ENCODE results near the gene CAMTA1. TPM values are rescaled to one million over a fixed set of nuclear protein-coding genes. Genes with fewer than 3 reads are reported as not detected.

Gene CAMTA1
- total RNA-seq, 1 experiment from 2014 or later = 69.5 TPM

DNA sequence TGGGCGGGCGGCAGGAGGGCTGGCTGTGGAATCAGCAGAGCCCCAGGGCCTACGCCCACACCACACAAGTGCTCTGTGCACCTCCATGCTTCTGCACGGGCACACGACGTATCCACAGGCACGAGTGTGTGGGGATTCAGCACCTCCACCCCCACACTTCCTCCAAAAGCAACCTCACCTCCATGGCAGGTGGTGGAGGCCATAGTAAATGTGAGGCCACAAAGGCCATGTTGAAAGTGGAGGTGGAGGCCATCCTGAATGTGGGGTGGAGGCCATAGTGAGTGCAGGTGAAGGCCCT is 860.4 kb downstream of the CAMTA1 start:
- ChIA-PET POLR2A (no interaction called here), RAD21 (ENCODE audit: low non-redundant PET in 1 of 2, low total read pairs in 2 of 2, uncharacterized antibody in 2 of 2, unreplicated experiment in 2 of 2) (no interaction called here), CTCF (interaction anchor here (0.9 kb wide), 1 partner anchor 106 kb away, joined by 3 read pairs; no protein-coding TSS in a partner anchor)
- no TSS peak for BruUV-seq (replicated peaks)
- no peak overlapping the region for H3K9ac ChIP-seq (ENCODE audit: low read length)
- H3K9me2 ChIP-seq (ENCODE audit: insufficient read depth) = no peaks in the 10 kb centered on the region
- H3K9me3 ChIP-seq (ENCODE audit: control insufficient read depth in 1 of 2, insufficient read depth in 1 of 2, low read depth in 1 of 2, low read length in 2 of 2) = no peaks in the 10 kb centered on the region
- intact Hi-C loops (cut with micrococcal nuclease) = loop anchor here (10.0 kb wide), 2 partner anchors 851 to 921 kb away; no protein-coding TSS in a partner anchor
- no peak for ATAC-seq
- no peak overlapping the region for H3K4me3 ChIP-seq (replicated peaks in 1 of 2; ENCODE audit: low read depth in 1 of 2, low read length in 2 of 2)
- H4K20me1 ChIP-seq (ENCODE audit: insufficient read depth) = no peaks in the 10 kb centered on the region
- 0 out of 4 replicates have a peak, but pooled peaks cover 0 to 2% of the 10 kb centered on the region in 2 experiments for H3K4me1 ChIP-seq (ENCODE audit: control insufficient read depth in 1 of 2, insufficient read depth in 2 of 2, low read length in 2 of 2)
- H3K27me3 ChIP-seq (ENCODE audit: insufficient read depth, low read length) = no peaks in the 10 kb centered on the region
- no peak for DNase-seq (ENCODE audit: low read depth, low spot score)
- H2AFZ ChIP-seq (ENCODE audit: low read depth, low read length, poor library complexity, severe bottlenecking) = no peak overlapping the region
- no peaks in the 10 kb centered on the region for H3K36me3 ChIP-seq (ENCODE audit: control insufficient read depth in 1 of 2, insufficient read depth in 2 of 2, low read length in 2 of 2)
- TF ChIP-seq, protein P1, sequence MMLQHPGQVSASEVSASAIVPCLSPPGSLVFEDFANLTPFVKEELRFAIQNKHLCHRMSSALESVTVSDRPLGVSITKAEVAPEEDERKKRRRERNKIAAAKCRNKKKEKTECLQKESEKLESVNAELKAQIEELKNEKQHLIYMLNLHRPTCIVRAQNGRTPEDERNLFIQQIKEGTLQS (IDR thresholded peaks at IDR 0.05) = no peak
- no peak for TF ChIP-seq ZFX (IDR thresholded peaks at IDR 0.05)
- TF ChIP-seq TCF7L2 (IDR thresholded peaks at IDR 0.05; ENCODE audit: borderline replicate concordance, extremely low read depth, insufficient read depth, insufficient read length) = no peak
- no peak for TF ChIP-seq EZH2phosphoT487 (IDR thresholded peaks at IDR 0.05; ENCODE audit: borderline replicate concordance)
- TF ChIP-seq, protein P2, sequence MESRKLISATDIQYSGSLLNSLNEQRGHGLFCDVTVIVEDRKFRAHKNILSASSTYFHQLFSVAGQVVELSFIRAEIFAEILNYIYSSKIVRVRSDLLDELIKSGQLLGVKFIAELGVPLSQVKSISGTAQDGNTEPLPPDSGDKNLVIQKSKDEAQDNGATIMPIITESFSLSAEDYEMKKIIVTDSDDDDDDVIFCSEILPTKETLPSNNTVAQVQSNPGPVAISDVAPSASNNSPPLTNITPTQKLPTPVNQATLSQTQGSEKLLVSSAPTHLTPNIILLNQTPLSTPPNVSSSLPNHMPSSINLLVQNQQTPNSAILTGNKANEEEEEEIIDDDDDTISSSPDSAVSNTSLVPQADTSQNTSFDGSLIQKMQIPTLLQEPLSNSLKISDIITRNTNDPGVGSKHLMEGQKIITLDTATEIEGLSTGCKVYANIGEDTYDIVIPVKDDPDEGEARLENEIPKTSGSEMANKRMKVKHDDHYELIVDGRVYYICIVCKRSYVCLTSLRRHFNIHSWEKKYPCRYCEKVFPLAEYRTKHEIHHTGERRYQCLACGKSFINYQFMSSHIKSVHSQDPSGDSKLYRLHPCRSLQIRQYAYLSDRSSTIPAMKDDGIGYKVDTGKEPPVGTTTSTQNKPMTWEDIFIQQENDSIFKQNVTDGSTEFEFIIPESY (IDR thresholded peaks at IDR 0.05; ENCODE audit: extremely low read depth, insufficient replicate concordance, low read length) = no peak
- no peak for TF ChIP-seq CEBPB (IDR thresholded peaks at IDR 0.05; ENCODE audit: low read depth)
- TF ChIP-seq YY1 (IDR thresholded peaks at IDR 0.05; ENCODE audit: extremely low read depth, insufficient replicate concordance, low read depth, low read length) = no peak
- no peak for TF ChIP-seq POLR2A (IDR thresholded peaks at IDR 0.05; ENCODE audit: borderline replicate concordance, extremely low read depth, insufficient read depth, insufficient read length)
- no peak for TF ChIP-seq ELF1 (IDR thresholded peaks at IDR 0.05; ENCODE audit: borderline replicate concordance, low read depth)
- TF ChIP-seq POLR2AphosphoS5 (IDR thresholded peaks at IDR 0.05; ENCODE audit: low read depth, low read length) = no peak
- H3K27ac ChIP-seq (ENCODE audit: low read depth, low read length) = no peak overlapping the region; the same call in 1 of the 2 replicates
- no peak overlapping the region for H3K4me2 ChIP-seq (ENCODE audit: low read length)
- no peaks in the 10 kb centered on the region for H3K79me2 ChIP-seq (ENCODE audit: insufficient read depth, low read length)

All from HCT116 (cell line).